Neural cell (in vitro differentiated cells): ENCODE measurements around the gene COP1.

Experiments used
- EZH2 ChIP-seq: fragments of 200-600, 300-800 bp; shearing (Covaris generic), sonication (generic); IDR thresholded peaks from 2 replicates; pipeline ENCODE4 v1.6.1; 2014; ENCODE audit warnings: antibody characterized with exemption, low read length, borderline replicate concordance, mild to moderate bottlenecking; ENCODE audit not compliant: insufficient read depth, poor library complexity, severe bottlenecking
- MXI1 ChIP-seq: fragments of 450-650 bp; conservative IDR thresholded peaks from 2 replicates; pipeline ENCODE4 v1.6.1; 2014; ENCODE audit warnings: antibody characterized with exemption, mild to moderate bottlenecking; ENCODE audit not compliant: poor library complexity, severe bottlenecking
- POLR2AphosphoS5 ChIP-seq: IDR thresholded peaks from 2 replicates; pipeline ENCODE4 v1.6.1; 2012
- RAD21 ChIP-seq: fragments of 450-650 bp; conservative IDR thresholded peaks from 2 replicates; pipeline ENCODE4 v1.6.1; 2014; ENCODE audit warnings: antibody characterized with exemption, mild to moderate bottlenecking, moderate library complexity
- TF ChIP-seq, protein P1 (sequence below): fragments of 450-650 bp; IDR thresholded peaks from 2 replicates; pipeline ENCODE4 v1.5.1; 2014; ENCODE audit warnings: antibody characterized with exemption, mild to moderate bottlenecking, moderate library complexity; ENCODE audit not compliant: poor library complexity, severe bottlenecking
- TF ChIP-seq, protein P2 (sequence below): IDR thresholded peaks from 2 replicates; pipeline ENCODE4 v1.6.1; 2012; ENCODE audit warnings: borderline replicate concordance

DNA sequence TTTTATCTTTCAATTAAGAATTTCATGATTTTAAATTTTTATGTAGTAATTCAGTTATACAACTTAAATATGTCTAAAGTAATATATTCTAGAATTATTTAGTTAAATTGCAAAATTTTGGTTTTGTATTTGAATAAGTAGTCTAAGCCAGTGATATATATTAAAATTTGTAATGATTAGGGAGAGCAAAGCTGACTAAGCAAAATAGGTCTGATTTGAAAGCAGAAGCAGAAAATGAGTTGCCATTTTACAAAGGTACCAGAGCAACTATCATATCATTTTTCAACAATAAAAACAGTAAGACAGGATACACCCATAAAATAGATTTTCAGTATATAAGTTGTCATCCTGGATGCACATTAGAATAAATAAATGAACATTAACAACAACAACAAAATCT lies 177.9 kb downstream of the COP1 start:
- TF ChIP-seq, protein P1, sequence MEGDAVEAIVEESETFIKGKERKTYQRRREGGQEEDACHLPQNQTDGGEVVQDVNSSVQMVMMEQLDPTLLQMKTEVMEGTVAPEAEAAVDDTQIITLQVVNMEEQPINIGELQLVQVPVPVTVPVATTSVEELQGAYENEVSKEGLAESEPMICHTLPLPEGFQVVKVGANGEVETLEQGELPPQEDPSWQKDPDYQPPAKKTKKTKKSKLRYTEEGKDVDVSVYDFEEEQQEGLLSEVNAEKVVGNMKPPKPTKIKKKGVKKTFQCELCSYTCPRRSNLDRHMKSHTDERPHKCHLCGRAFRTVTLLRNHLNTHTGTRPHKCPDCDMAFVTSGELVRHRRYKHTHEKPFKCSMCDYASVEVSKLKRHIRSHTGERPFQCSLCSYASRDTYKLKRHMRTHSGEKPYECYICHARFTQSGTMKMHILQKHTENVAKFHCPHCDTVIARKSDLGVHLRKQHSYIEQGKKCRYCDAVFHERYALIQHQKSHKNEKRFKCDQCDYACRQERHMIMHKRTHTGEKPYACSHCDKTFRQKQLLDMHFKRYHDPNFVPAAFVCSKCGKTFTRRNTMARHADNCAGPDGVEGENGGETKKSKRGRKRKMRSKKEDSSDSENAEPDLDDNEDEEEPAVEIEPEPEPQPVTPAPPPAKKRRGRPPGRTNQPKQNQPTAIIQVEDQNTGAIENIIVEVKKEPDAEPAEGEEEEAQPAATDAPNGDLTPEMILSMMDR: no peak
- TF ChIP-seq EZH2: no peak
- no peak for TF ChIP-seq MXI1
- TF ChIP-seq, protein P2, sequence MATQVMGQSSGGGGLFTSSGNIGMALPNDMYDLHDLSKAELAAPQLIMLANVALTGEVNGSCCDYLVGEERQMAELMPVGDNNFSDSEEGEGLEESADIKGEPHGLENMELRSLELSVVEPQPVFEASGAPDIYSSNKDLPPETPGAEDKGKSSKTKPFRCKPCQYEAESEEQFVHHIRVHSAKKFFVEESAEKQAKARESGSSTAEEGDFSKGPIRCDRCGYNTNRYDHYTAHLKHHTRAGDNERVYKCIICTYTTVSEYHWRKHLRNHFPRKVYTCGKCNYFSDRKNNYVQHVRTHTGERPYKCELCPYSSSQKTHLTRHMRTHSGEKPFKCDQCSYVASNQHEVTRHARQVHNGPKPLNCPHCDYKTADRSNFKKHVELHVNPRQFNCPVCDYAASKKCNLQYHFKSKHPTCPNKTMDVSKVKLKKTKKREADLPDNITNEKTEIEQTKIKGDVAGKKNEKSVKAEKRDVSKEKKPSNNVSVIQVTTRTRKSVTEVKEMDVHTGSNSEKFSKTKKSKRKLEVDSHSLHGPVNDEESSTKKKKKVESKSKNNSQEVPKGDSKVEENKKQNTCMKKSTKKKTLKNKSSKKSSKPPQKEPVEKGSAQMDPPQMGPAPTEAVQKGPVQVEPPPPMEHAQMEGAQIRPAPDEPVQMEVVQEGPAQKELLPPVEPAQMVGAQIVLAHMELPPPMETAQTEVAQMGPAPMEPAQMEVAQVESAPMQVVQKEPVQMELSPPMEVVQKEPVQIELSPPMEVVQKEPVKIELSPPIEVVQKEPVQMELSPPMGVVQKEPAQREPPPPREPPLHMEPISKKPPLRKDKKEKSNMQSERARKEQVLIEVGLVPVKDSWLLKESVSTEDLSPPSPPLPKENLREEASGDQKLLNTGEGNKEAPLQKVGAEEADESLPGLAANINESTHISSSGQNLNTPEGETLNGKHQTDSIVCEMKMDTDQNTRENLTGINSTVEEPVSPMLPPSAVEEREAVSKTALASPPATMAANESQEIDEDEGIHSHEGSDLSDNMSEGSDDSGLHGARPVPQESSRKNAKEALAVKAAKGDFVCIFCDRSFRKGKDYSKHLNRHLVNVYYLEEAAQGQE: no peak
- TF ChIP-seq POLR2AphosphoS5: no peak
- no peak for TF ChIP-seq RAD21
